ENCODE measurements around the gene CAVIN1.
A peak's percentile ranks its signal among the peaks of the same experiment; 100 is the strongest.
"Not testable (repeated sequence)": the region's sequence is repeated elsewhere in the genome, so short reads cannot be mapped to it uniquely, and the experiment has no call there.

The CAVIN1 gene

GRCh38 chr17:42407289-42407836 lies 15.7 kb downstream of the CAVIN1 start:
- FAIRE-seq (peak; percentile 71), DNase-seq (ENCODE audit: extremely low spot score, insufficient read length, low read depth) (no peak)

GRCh38 chr17:42406615-42407288 lies 16.3 kb downstream of the CAVIN1 start:
- FAIRE-seq (no peak), DNase-seq (ENCODE audit: extremely low spot score, insufficient read length, low read depth) (no peak)

GRCh38 chr17:42405963-42406495 lies 17.0 kb downstream of the CAVIN1 start:
- DNase-seq (ENCODE audit: extremely low spot score, insufficient read length, low read depth) (peak; percentile 70), FAIRE-seq (peak; percentile 80)

- FAIRE-seq, result no peak
- no peak for DNase-seq (ENCODE audit: extremely low spot score, insufficient read length, low read depth)
Observed at GRCh38 chr17:42405076-42405475, 18.0 kb downstream of the CAVIN1 start.

DNA sequence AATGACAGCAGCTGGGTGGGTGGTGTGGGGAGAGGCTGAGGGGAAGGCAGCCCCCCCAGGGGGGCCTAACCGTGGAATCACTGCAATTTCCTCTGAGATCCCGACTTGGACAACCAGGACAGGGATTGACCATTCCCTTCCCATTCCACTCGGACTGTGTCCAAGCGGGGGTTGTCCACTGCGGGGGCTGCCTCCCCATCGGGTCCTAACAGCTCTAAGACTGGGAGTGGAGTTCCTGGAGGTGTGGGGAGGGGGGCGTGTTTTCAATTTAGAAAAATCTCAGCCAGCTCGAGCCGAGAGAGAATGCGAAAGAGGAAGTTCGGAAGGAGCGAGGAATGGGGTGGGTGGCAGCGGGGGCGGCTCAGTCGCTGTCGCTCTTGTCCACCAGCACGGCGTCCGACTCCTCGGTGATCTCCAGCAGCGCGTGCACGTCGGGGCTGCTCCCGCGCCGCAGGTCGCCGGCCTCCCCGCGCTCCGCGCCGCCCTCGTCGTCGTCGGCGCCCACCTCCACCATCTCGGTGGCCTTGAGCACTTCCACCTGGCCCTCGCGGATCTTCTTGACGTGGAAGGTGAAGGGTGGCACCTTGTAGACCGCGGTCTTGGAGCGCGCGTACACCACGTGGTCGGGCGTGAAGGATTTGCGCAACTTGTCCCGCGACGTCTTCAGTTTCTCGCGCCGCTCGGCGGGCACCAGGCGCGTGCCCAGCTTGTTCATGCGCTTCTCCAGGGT lies 18.6 kb downstream of the CAVIN1 start:
- FAIRE-seq, result no peak

DNA sequence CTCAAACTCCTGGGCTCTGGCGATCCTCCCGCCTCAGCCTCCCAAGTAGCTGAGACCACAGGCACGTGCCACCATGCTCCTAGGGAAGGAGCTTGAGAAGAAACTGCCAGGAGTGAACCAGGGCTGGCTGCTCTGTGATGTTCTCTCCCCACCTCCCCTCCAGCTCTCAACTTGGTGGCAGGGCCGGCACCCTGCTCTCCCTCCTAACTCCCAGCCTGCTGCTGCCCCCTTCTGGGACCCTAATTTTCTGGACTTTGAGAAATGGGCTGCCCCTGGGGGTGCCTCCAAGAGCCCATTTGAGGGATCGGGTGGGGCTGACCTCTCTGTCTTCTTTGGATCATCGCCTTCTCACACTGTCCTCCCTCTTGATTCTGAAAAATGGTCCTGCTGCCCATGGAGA lies 19.9 kb downstream of the CAVIN1 start:
- DNase-seq (ENCODE audit: extremely low spot score, insufficient read length, low read depth), result no peak

More for the DNA sequence above, 18.6 kb downstream of the CAVIN1 start:
- DNase-seq (ENCODE audit: extremely low spot score, insufficient read length, low read depth), result no peak

GRCh38 chr17:42402117-42402516 lies 20.9 kb downstream of the CAVIN1 start:
- FAIRE-seq, result no peak

More for the DNA sequence above, 19.9 kb downstream of the CAVIN1 start:
- peak; percentile 65 for FAIRE-seq

DNA sequence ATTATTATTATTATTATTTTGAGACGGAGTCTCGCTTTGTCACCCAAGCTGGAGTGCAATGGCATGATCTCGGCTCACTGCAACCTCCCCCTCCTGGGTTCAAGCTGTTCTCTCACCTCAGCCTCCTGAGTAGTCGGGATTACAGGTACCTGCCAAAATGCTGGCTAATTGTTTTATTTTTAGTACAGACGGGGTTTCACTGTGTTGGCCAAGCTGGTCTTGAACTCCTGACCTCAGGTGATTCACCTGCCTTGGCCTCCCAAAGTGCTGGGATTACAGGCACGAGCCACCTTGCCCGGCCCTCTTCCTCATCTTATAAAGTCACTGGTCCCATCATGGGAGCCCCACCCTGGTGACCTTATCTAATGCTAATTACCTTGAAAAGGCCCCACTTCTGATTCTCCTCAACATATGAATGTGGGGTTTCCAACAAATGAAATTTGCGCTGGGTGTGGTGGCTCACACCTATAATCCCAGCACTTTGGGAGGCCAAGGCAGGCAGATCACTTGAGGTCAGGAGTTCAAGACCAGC lies 22.1 kb downstream of the CAVIN1 start:
- not testable (repeated sequence) for DNase-seq (ENCODE audit: extremely low spot score, insufficient read length, low read depth); FAIRE-seq

More at GRCh38 chr17:42402117-42402516, 20.9 kb downstream of the CAVIN1 start:
- DNase-seq (ENCODE audit: extremely low spot score, insufficient read length, low read depth), result no peak

GRCh38 chr17:42399948-42400843 lies 22.9 kb downstream of the CAVIN1 start:
- FAIRE-seq (no peak), DNase-seq (ENCODE audit: extremely low spot score, insufficient read length, low read depth) (no peak)

DNA sequence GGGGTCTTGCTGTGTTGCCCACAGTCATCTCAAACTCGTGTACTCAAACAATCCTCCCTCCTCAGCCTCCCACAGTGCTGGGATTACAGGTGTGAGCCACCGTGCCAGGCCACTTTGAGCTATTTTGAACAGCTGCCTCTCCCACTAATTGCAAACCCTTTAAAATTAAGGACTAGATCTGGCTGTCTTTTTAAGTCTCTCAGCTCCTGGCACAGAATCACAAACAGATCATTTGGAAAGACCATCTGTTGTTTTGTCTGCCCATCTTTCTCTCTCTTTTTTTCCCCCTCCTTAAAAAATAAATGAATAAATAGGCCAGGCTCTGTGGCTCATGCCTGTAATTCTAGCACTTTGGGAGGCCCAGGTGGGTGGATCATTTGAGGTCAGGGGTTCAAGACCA lies 23.9 kb downstream of the CAVIN1 start:
- FAIRE-seq (no peak), DNase-seq (ENCODE audit: extremely low spot score, insufficient read length, low read depth) (no peak)

DNA sequence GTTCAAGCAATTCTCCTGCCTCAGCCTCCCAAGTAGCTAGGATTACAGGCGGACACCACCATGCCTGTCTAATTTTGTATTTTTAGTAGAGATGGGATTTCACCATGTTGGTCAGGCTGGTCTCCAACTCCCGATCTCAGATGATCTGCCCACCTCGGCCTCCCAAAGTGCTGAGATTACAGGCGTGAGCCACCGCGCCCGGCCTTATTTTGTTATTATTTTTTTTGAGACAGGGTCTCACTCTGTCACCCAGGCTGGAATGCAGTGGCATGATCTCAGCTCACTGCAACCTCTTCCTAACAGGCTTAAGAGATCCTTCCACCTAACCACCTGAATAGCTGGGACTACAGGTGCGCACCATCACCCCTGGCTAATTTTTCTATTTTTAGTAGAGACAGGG lies 27.5 kb downstream of the CAVIN1 start:
- DNase-seq (ENCODE audit: extremely low spot score, insufficient read length, low read depth); FAIRE-seq: not testable (repeated sequence)

DNA sequence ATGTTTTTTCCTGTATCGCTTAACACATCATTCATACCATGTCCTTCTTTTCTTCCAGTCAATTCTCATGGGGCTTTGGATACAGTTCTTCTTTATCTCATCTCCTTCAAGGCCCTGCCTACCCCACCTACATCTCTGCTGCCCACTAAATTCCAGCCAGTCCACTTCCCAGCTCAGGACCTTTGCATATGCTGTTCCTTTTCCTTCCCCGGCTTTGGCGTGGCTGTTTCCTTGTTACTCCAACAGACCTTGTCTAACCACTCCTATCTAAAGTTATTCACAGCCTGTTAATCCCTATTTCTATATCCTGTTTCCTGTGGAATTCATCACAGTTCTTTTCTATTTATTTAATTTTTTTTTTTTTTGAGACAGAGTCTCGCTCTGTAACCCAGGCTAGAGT lies 28.2 kb downstream of the CAVIN1 start:
- DNase-seq (ENCODE audit: extremely low spot score, insufficient read length, low read depth), result no peak
- FAIRE-seq, result no peak

GRCh38 chr17:42392692-42393415 lies 30.2 kb downstream of the CAVIN1 start:
- FAIRE-seq (peak; percentile 65), DNase-seq (ENCODE audit: extremely low spot score, insufficient read length, low read depth) (no peak)

- DNase-seq (ENCODE audit: extremely low spot score, insufficient read length, low read depth); FAIRE-seq: not testable (repeated sequence)
Observed at GRCh38 chr17:42391439-42391838, 31.6 kb downstream of the CAVIN1 start.

- no peak for DNase-seq (ENCODE audit: extremely low spot score, insufficient read length, low read depth)
- FAIRE-seq, result no peak
Observed at GRCh38 chr17:42389899-42390298, 33.2 kb downstream of the CAVIN1 start.

DNA sequence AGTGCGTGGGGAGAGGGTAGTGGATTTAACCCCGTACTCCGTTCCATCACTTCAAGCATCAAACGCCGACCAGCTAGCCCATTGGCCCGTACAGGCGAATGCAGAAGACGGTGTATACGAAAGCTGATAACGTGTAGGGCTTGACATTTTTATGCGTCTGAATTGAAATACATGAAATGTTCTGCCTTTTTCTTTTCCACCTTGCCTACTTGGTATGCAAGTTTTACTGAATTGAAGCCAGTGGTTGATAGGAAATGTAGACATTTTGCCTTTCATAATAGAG lies 34.0 kb downstream of the CAVIN1 start:
- DNase-seq (ENCODE audit: extremely low spot score, insufficient read length, low read depth) (no peak), FAIRE-seq (no peak)

GRCh38 chr17:42388381-42389134 lies 34.5 kb downstream of the CAVIN1 start, which contains the start of gene STAT3:
STAT3 (minus strand) TSS chr17:42388442; CDS start chr17:42348516, 39,926 bp downstream.
- peak; percentile 99 for FAIRE-seq
- DNase-seq (ENCODE audit: extremely low spot score, insufficient read length, low read depth), result peak; percentile 96

GRCh38 chr17:42387661-42388380 lies 35.2 kb downstream of the CAVIN1 start:
- DNase-seq (ENCODE audit: extremely low spot score, insufficient read length, low read depth) (no peak), FAIRE-seq (no peak)
